Central memory CD4-positive, alpha-beta T cell (primary cell): ENCODE measurements around the gene RIC8A.

ENCODE experiments used
- DNase-seq: peaks from one replicate; pipeline ENCODE4 v3.0.0; 2022

The RIC8A gene

DNA sequence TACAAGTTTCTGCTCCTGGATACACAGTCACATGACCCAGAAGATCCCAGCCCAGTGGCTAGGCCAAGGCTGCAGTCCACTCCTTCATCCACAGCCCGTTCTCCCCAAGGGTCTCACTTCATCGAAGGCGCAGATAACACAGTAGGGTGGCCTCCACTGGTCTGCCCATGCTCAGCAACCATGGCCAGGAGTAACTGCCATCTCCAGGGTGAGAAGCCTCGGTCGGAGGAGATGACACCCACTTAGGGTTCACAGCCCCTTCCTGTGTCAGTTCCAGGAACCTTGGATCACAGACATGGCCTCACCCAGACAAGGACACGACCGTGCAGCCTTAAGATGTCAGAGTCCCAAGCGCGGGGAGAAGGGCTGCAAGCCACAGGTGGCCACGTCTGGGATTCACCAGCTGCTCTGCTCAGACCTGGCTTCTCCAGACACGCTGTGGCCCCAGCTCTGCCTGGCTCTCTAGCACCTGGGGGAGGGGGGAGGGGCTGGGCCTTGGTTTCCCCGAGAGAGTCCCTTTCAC, 2.9 kb upstream of the RIC8A start:
- DNase-seq = no peak

DNA sequence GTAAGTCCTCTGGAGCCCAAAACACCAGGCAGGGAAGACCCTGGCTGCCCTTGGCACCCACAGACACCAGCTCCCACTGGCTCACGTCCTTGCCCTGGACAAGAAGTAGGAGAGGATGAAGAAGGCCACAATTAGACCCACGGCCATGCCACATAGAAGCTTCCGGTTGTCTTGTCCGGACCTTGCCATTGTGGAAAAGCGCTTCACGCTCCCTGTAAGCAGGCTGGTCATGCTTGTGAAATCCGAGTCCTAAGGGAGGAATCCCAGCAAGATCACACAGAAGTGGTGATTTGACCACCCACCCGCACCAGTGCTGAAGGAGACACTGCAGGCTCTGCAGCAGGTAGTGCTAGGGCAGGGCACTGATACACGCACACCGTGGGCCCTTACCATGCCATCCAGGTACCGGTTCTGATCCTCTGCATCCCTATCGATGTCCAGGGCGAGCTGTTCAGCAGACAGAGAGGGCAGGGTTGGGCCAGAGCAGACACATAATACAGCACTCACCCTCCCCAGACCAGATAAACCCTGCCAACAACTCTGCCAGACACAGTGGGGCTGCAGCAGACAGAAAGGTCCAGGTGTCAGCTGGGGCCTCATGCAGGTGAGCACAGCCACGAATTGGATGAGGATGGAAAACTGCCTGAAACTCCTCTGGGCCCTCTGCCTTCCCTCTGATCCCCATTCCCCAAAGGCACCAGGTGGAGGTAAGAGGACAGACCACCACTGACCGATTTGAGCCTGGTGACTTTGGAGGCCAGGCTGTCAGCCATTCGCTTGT, 2.1 kb upstream of the RIC8A start:
- no peak for DNase-seq

DNA sequence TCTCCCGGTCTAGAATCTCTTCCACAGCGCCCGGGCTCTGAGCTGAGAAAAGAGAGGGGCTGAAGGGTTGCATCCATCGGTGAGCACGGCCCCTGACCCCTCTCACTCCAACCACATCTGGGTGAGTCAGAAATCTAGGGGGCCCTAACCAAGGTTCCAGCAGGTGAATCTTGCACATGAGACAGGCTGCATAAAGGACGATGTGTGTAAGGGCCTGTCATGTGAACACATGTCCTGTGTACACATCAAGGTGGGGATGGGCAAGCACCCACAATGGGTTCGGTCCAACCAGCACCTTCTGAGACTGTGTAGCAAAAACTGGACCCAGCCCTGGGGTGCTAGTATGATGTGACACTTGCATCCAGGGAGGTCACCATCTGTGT, 1.5 kb upstream of the RIC8A start:
- DNase-seq = no peak

DNA sequence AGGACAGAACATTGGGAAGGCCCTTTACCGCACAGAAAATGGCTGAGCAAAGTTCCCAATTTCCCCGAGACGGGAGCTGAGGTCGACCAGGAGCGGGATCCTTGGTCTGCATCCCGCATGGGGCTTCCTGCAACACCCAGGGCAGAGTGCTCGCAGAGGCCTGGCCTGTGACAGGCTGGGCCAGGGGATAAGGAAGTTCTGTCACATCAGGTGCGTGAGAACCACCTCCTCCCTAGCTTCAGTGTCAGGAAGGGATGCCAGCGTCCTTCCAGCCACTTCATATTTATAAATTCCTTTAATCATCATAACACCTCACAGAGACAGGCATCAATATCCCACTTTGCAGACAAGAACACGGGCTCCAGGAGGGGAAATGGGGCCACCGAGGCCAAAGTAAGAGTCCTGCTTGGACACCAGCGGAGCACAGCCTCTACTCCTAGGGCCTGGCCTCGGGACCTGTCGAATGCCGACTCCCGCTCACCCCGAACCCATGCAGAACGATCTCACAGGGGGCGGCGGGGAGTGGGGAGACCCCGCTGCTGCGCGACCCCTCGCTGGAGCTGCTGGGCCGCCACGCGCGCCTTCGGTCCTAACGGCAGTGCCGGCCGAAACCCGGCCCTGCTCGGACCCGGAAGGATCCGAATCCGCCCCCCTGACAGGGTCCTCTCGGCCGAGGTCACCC, 841 bp upstream of the RIC8A start:
- DNase-seq = peak; percentile 18

DNA sequence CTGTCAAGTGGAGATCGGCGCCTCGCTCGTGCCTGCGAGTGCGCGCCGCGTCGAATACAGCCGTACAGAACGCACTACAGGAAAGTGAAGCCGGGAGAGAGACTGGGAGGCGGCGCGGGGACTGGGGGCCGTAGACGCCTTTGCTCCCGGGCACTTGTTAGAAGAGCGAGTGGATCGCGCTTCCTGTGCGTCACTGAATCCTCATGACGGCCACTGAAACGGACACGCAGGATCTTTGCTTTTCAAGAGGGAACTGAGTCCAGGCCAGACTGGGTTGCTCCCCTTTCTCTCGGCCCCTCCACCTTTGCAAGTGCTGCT, 314 bp downstream of the RIC8A start:
- DNase-seq = no peak

DNA sequence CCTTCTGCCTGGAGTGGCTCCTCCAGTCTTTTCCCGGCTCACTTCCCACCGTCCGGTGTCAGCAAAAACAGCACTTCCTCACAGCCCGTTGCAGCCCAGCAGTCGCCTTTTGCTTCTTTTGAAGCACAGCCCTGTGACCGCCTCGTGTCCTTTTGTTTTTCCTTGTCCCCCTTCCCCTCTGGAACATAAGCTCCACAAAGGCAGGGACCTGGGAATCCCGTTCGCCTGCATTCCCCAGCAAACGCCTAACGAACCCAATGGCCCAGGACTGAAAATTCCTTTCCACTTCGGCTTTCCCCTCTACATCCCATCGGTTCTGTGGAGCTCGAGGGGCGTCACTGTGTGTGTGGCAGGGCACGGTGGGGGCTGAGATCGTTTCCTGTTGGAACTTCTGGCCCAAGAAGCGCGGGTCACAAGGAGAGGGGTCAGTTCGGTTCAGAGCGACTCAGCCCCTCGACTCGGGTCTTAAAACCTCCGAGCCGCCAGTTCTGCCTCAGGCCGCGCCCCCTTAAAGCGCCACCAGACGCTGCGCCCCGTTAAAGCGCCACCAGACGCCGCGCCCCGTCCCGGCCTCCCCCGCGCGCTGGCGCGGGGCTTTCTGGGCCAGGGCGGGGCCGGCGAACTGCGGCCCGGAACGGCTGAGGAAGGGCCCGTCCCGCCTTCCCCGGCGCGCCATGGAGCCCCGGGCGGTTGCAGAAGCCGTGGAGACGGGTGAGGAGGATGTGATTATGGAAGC, 841 bp downstream of the RIC8A start:
- peak; percentile 85 for DNase-seq

DNA sequence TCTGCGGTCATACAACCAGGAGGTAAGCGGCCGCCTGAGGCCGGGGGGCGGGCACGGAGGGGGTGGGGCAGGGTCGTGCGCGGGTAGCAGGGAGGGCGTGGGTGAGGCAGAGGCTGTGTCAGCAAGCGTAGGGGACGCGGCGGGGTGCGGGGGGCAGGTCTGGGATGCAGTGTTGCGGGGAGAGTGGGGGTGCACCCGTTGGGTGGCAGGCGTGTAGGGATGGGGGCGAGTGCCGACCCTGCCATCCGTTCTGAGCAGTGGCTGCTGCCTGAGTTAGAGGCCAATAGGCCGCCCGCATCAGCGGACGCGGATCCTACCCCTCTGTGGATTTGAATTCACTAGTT, 1.4 kb downstream of the RIC8A start:
- no peak for DNase-seq

DNA sequence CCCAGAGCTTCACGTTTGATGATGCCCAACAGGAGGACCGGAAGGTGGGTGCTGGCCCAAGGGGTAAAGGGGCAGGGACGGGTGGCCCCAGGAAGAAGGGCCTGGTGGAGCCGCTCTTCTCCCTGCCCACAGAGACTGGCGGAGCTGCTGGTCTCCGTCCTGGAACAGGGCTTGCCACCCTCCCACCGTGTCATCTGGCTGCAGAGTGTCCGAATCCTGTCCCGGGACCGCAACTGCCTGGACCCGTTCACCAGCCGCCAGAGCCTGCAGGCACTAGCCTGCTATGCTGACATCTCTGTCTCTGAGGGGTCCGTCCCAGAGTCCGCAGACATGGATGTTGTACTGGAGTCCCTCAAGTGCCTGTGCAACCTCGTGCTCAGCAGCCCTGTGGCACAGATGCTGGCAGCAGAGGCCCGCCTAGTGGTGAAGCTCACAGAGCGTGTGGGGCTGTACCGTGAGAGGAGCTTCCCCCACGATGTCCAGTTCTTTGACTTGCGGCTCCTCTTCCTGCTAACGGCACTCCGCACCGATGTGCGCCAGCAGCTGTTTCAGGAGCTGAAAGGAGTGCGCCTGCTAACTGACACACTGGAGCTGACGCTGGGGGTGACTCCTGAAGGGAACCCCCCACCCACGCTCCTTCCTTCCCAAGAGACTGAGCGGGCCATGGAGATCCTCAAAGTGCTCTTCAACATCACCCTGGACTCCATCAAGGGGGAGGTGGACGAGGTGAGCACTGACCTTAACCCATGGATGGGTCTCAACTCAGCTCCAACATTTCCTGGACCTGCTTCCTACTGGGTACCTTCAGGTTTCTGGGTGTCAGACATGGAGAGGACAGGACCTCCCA, 2.0 kb downstream of the RIC8A start:
- no peak for DNase-seq

DNA sequence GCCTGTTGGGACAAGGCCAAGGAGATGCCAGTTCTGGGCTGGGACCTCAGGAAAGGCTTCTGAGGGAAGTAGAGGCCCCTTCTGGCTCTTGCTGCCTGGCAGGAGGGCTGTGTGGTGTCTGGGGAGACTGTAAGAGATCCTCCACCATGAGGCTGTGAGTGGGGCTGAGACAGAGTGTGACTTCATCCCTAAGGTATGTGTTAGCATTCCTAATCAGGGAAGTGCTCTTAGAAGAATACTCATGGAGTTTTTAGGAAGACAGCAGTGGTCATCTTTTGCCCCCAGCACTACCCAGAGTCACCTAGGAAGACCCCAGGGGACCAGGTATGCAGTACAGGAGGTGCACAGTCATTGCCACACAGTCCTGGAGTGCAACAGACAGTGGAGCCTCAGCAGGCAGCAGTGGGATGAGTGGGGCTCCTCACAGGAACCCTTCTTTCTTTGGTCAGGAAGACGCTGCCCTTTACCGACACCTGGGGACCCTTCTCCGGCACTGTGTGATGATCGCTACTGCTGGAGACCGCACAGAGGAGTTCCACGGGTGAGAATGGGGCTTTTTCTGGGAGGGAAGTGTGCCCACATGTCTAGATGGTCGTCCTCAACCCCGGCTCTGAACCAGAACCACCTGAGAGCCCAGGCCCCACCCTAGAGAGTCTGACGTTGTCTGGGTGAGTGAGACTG, 2.8 kb downstream of the RIC8A start:
- no peak for DNase-seq

DNA sequence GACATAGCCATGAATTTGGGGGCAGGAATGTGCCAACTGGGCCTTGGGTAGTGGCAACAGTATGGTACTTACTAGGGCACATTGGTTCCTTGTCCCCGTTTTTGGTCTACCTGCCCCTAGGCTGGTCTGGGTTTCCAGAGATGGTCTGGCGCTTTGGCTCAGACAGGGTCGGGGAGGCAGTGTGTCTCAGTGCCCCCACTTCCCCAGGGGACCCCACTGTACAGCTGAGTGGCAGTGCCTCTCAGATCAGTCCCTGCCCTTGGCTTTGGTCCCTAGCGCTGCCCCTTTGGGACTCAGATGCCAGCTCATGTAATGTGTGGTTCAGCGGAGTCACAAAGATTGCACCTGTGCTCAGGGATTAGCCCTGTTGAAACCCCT, 3.3 kb downstream of the RIC8A start:
- no peak for DNase-seq

DNA sequence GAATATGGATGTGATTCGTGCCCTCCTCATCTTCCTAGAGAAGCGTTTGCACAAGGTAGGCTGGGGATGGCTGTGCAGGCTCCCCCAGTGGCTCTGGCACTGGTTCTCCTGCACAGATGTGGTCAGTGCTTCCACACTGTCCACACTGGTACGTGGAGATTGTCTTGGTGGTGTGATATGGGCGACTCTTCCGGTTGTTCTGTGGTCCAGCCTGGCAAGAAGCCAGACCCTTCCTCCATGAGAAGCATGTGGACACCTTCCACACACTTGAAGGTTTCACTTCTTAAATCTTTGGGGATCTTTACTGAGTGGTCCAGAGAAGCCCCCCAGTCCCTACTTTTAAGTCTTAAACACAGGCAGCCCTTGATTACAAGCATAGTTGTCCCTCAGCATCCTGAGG, 3.8 kb downstream of the RIC8A start:
- DNase-seq = no peak

DNA sequence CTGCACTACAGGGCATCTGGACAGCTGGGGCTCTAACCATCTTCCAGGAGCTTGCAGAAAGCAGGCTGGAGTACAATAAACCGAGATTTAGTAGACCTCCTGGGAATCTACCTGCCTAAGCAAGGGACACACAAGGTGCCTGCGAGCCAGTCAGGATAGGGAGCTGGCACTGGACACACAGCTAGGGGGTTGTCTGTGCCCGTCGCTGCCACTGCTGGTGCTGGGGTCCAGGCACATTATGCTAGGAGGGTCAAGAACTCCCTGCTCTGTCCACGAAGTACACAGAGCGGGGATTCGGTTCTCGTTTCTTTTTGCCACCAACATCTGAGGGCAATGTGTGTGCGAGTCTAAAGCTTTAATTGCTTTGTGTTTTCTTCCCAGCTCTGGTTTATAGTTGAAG, 4.2 kb downstream of the RIC8A start:
- no peak for DNase-seq

DNA sequence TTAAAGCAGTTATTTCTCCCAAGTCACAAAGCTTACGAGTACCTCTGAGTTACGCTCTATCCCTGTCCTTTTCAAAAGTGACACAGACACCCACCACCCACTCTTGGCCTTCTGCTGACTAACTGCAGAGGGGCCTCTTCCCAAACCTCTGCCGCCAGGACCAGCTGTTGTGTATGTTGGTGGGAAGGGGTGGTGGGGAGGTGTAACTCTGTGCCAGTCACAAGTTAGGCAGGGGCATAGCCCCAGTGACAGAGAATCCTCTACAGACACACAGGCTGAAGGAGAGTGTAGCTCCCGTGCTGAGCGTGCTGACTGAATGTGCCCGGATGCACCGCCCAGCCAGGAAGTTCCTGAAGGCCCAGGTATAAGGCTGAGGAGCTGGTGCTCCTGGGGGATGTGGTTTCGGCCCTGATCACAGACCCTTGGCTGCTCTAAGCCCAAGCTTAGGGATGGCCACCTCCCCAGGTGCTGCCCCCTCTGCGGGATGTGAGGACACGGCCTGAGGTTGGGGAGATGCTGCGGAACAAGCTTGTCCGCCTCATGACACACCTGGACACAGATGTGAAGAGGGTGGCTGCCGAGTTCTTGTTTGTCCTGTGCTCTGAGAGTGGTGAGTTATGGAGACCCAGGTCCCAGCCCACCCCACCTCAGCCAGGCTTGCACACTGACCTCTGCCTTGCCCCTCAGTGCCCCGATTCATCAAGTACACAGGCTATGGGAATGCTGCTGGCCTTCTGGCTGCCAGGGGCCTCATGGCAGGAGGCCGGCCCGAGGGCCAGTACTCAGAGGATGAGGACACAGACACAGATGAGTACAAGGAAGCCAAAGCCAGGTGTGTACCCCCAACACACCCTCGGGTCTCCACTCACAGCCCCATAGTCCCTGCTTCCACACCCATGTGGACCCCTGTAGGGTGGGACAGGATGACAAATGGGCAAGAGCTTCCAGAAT, 4.9 kb downstream of the RIC8A start:
- DNase-seq = no peak

DNA sequence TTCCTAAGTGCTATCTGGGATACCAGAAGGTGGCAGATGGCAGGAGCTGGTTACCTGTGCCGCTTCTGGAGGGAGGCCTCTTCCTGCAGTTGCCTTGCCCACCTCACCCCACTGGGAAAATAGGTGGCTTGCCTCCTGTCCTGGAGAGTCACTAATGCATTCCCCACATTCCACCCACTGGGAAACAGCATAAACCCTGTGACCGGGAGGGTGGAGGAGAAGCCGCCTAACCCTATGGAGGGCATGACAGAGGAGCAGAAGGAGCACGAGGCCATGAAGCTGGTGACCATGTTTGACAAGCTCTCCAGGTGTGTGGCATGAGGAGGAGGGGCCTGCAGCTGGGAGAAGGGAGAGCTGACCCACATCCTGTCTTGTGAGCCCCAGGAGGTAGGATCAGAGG, 5.6 kb downstream of the RIC8A start:
- DNase-seq = no peak

DNA sequence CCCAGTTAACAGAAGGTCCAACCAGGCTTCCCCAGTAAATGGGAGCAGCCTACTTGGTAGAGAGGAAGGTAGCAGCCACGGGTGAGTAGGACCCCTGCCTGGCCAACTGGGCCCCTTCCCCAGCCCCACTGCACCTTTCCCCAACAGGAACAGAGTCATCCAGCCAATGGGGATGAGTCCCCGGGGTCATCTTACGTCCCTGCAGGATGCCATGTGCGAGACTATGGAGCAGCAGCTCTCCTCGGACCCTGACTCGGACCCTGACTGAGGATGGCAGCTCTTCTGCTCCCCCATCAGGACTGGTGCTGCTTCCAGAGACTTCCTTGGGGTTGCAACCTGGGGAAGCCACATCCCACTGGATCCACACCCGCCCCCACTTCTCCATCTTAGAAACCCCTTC, 6.6 kb downstream of the RIC8A start:
- no peak for DNase-seq

DNA sequence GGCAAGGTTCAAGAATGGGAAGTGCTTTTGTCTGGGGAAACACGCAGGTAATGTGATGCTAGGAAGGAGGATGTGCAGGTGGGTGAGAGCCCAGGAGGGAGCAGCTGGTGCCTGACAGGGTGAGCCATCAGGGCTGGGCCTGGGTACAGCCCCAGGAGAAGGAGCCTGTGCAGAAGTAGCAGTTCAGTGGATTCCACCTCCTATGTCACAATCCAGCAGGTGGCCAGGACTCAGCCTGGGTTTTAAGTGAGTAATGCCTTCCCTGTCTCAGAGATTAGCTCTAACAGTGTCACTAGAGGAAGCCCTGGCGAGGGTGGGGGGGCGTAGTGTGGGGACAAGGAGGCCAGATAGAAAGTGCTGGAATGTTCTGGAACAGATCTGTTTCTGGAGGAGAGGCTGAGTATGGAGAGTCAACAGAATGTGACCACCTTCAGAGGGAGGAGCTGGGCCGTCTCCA, 8.1 kb downstream of the RIC8A start:
- DNase-seq = no peak

DNA sequence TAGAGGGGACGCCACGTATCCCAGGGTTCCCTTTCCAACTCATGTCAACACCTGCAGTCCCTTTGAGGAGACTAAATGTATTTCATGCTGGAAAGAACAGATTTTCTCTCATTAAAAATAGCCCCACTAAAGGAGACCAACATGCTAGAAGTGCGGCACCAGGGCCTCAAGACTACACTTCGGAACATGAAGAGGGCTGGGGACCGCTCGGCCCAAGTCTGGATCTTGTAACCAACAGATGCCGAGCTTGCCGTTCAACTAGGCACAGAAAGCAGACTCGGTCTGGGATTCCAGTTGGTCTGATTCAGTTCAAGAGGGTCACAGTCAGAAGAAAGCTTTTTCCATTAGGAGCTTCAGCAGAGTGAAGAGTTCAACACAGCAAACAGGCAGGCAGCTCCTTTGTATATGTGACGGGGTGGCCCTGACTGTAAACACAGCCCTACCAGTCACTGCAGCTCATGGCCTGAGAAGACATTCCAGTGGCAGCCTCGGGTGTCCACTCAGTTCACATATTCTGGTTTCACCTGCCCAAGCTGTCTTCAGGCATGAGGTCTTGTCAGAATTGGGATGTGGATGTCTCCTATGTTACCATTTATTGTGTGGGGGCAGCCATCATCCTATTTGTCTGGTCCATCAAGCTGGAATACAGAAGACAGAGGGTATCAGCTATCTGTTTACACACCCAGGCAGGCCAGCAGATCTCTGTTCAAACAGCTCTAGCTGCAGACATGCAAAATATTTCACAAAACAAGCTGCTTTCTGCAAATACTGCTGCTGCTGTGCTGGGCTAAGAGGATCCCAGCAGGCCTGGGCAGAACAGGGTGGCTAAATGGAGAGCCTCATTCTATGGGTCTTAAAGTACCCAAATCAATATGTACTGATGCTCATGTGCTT, 8.8 kb downstream of the RIC8A start:
- DNase-seq = no peak

DNA sequence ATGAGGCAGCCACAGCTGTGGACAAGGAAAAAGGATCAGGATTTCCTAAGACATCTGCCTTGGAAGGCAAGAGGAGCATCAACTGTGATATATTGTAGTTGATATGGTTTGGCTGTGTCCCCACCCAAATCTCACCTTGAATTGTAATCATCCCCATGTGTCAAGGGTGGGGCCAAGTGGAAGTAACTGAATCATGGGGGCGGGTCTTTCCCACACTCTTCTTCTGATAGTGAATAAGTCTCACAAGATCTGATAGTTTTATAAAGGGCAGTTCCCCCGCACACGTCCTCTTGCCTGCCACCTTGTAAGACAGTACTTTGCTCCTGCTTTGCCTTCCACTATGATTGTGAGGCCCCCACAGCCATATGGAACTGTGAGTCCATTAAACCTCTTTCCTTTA, 10.2 kb downstream of the RIC8A start:
- DNase-seq = no peak

DNA sequence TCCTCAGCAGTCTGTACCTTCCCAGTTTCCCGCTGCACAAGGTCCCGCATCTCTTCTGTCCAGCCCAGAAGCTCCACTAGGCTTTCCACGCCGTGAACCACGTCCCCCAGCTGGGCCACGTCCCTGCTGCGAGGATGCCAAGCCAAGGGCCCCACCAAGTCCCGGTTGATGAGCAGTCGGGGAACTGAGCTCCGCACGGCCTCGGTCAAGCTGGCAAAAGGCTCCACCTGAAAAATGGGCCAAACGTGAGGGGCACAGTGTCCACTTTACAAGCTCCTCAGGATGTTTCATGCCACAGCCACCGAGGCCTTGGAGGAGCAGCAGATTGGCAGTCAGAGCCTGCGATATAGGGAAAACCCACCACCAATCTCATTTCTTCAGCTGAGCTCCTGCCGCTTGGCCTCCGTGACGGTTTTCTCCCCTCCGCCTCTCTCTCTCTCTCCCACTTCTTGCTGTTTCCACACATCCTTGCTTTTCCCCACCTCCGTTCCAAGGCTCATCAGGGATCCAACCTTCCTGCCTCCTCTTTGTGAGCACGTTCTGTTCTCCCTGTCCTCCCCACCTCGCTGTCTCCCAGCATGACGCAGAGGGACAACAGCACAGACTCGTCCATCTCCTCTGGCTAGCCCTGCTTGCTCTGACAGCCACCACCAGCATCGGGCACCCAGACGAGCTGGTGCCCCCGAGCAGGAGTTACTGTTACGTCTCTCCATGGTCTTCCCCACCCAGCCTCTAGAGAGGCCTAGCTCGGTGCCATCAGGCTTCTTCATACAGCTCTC, 11.5 kb downstream of the RIC8A start:
- no peak for DNase-seq
